Breast epithelium (tissue), 4 donors: ENCODE results near the gene CFAP46. TPM values are rescaled to one million over a fixed set of nuclear protein-coding genes. Genes with fewer than 3 reads are reported as not detected.
"Not testable (repeated sequence)": the region's sequence is repeated elsewhere in the genome, so short reads cannot be mapped to it uniquely, and the experiment has no call there.

Source experiments
- DNase-seq, 2 donors: peaks; one replicate each; pipeline ENCODE4 v3.0.0-alpha.2; 2019; ENCODE audit warnings: low spot score in 2 of 2
- H3K27ac ChIP-seq, 2 donors: fragments of 200-600 bp; sonication (generic) in 1 of 2; one replicate each; pipeline ENCODE4 v1.5.1; 2016 to 2019; ENCODE audit warnings: mild to moderate bottlenecking in 1 of 2
- H3K27me3 ChIP-seq, 2 donors: fragments of 200-600 bp; sonication (generic) in 1 of 2; one replicate each; pipeline versions ENCODE4 v1.5.1 to v1.6.0; 2017 to 2019; ENCODE audit warnings: control low read depth in 1 of 2, mild to moderate bottlenecking in 1 of 2
- H3K36me3 ChIP-seq: fragments of 200-600 bp; one replicate; pipeline ENCODE4 v1.5.1; 2019
- H3K4me1 ChIP-seq, 2 donors: fragments of 200-600 bp; sonication (generic); one replicate each; pipeline ENCODE4 v1.5.1; 2016 to 2019; ENCODE audit warnings: control low read depth in 1 of 2
- H3K4me3 ChIP-seq, 3 donors: fragments of 200-600 bp; sonication (generic); 1 replicate in 2 of 3; 2 replicates in 1 of 3; pipeline ENCODE4 v1.5.1; 2016 to 2019; ENCODE audit warnings: mild to moderate bottlenecking in 3 of 3, moderate library complexity in 2 of 3
- H3K9me3 ChIP-seq, 2 donors: fragments of 200-600 bp; sonication (generic) in 1 of 2; one replicate each; pipeline ENCODE4 v1.5.1; 2016 to 2019; ENCODE audit warnings: control low read depth in 1 of 2
- CTCF ChIP-seq, 3 donors: fragments of 450-650 bp; IDR thresholded peaks; one replicate each; pipeline ENCODE4 v1.5.1; 2016 to 2017; ENCODE audit warnings: antibody characterized with exemption in 3 of 3, mild to moderate bottlenecking in 3 of 3, moderate library complexity in 3 of 3
- POLR2A ChIP-seq: fragments of 450-650 bp; IDR thresholded peaks from one replicate; pipeline ENCODE4 v1.6.1; 2016; ENCODE audit warnings: antibody characterized with exemption, mild to moderate bottlenecking, moderate library complexity
- POLR2AphosphoS5 ChIP-seq, 3 donors: sonication (generic); formaldehyde crosslinking; IDR thresholded peaks; one replicate each; pipeline ENCODE4 v1.6.1; 2017; ENCODE audit warnings: antibody characterized with exemption in 3 of 3
- intact Hi-C: fragments of 100-400 bp; cut with DNase I; formaldehyde crosslinking; loops from one replicate; pipeline ENCODE4 v1.15.1; 2023; ENCODE audit warnings: low total_unique reads
- total RNA-seq, 3 donors: library from RNA; depleted of rRNA; stranded (reverse); fragments of >200 nt; gene quantifications; one replicate each; pipeline ENCODE4 v1.1.0, GENCODE V29; 2016

The CFAP46 gene
- total RNA-seq, 3 donors from 2014 or later: 0.16 to 0.73 (median 0.66) TPM

DNA sequence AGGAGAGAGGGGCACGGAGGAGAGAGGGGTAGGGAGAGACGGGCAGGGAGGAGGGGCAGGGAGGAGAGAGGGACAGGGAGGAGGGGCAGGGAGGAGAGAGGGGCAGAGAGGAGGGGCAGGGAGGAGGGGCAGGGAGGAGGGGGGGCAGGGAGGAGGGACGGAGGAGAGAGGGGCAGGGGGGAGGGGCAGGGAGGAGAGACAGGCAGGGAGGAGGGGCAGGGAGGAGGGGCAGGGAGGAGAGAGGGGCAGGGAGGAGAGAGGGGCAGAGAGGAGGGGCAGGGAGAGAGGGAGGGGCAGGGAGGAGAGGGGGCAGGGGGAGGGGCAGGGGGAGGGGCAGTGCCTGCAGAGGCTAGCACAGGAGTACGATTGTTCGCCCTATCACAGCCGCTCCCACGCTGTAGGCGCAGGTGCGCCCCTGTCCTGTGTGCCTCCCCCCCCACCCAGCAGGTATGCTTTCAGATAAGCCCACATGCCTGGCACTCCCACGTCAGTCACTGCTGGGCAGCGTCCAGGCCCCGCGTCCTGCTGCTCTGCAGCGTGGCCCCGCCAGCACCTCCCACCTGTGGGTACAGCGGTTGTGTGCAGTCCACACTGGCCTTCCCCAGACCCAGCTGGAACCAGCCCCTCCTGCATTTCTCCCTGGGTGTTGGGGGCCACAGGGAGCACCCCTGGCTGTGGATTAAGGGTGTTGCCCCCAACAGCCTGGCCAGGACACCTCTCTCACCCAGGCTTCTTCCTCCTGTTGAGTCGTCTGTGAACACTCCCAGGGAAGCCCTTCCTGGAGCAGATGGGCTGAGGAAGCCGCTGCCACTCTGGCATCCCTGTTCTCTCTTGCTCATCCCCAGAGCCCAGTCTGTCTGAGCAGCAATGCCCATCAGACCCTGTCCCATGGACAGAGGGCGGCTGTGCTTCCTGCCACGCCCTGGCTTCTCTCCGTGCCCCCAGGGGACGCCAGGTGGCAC lies 167.2 kb downstream of the CFAP46 start:
- no peak for TF ChIP-seq POLR2AphosphoS5 (IDR thresholded peaks at IDR 0.05)
- no peak for TF ChIP-seq POLR2A
- no peak for TF ChIP-seq CTCF (IDR thresholded peaks at IDR 0.05)
- H3K27me3 ChIP-seq: no peaks in the 10 kb centered on the region
- DNase-seq: no peak
- H3K27ac ChIP-seq: no peak overlapping the region
- no peaks in the 10 kb centered on the region for H3K36me3 ChIP-seq
- no peaks in the 10 kb centered on the region for H3K9me3 ChIP-seq
- H3K4me1 ChIP-seq: no peaks in the 10 kb centered on the region
- no peak overlapping the region for H3K4me3 ChIP-seq
- intact Hi-C loops: no loop called here

GRCh38 chr10:132774181-132774901 lies 168.0 kb downstream of the CFAP46 start:
- no peak overlapping the region for H3K4me3 ChIP-seq
- H3K36me3 ChIP-seq: no peaks in the 10 kb centered on the region
- no peaks in the 10 kb centered on the region for H3K27me3 ChIP-seq
- no peaks in the 10 kb centered on the region for H3K9me3 ChIP-seq
- no peak for DNase-seq
- TF ChIP-seq CTCF (IDR thresholded peaks at IDR 0.05) (no peak), POLR2AphosphoS5 (IDR thresholded peaks at IDR 0.05) (no peak), POLR2A (no peak)
- intact Hi-C loops: no loop called here
- H3K27ac ChIP-seq: no peak overlapping the region
- no peaks in the 10 kb centered on the region for H3K4me1 ChIP-seq

DNA sequence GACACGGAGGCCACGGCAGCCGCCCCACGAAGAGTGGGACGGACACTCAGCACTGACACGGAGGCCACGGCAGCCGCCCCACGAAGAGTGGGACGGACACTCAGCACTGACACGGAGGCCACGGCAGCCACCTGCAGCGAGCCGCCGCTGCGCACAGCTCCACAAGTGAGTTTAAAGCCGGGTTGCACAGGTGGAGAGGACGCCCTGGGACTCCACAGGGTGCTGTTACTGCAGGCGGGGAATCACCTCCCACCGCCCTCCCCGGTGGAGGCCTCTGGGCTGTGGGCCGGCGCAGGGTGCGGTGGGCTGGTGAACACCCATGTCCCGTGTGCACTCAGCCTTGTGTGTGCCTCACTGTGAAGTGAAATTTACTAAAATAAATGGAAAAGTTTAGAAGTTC lies 169.6 kb downstream of the CFAP46 start:
- H3K27me3 ChIP-seq, H3K4me3 ChIP-seq, intact Hi-C loops, H3K36me3 ChIP-seq, H3K4me1 ChIP-seq, H3K9me3 ChIP-seq, DNase-seq, H3K27ac ChIP-seq: not testable (repeated sequence)

GRCh38 chr10:132770061-132771021 lies 172.0 kb downstream of the CFAP46 start:
- H3K27ac ChIP-seq: no peak overlapping the region
- TF ChIP-seq POLR2AphosphoS5 (IDR thresholded peaks at IDR 0.05) (no peak), CTCF (IDR thresholded peaks at IDR 0.05) (no peak)
- intact Hi-C loops: no loop called here
- no peaks in the 10 kb centered on the region for H3K27me3 ChIP-seq
- H3K9me3 ChIP-seq: no peaks in the 10 kb centered on the region
- H3K36me3 ChIP-seq: no peaks in the 10 kb centered on the region
- H3K4me1 ChIP-seq: no peaks in the 10 kb centered on the region
- no peak for DNase-seq
- H3K4me3 ChIP-seq: no peak overlapping the region
